HG03064 (cell line): ENCODE results near the gene PRR36.
"Not testable (repeated sequence)": the region's sequence is repeated elsewhere in the genome, so short reads cannot be mapped to it uniquely, and the experiment has no call there.

ENCODE experiments used
- ATAC-seq: cut with Tn5 transposase; IDR thresholded peaks from one replicate; pipeline ENCODE4 v1.9.1; 2021; ENCODE audit warnings: low read depth; ENCODE audit not compliant: unreplicated experiment

The PRR36 gene

GRCh38 chr19:7861619-7862412 is 12.4 kb downstream of the PRR36 start:
- no peak for ATAC-seq

DNA sequence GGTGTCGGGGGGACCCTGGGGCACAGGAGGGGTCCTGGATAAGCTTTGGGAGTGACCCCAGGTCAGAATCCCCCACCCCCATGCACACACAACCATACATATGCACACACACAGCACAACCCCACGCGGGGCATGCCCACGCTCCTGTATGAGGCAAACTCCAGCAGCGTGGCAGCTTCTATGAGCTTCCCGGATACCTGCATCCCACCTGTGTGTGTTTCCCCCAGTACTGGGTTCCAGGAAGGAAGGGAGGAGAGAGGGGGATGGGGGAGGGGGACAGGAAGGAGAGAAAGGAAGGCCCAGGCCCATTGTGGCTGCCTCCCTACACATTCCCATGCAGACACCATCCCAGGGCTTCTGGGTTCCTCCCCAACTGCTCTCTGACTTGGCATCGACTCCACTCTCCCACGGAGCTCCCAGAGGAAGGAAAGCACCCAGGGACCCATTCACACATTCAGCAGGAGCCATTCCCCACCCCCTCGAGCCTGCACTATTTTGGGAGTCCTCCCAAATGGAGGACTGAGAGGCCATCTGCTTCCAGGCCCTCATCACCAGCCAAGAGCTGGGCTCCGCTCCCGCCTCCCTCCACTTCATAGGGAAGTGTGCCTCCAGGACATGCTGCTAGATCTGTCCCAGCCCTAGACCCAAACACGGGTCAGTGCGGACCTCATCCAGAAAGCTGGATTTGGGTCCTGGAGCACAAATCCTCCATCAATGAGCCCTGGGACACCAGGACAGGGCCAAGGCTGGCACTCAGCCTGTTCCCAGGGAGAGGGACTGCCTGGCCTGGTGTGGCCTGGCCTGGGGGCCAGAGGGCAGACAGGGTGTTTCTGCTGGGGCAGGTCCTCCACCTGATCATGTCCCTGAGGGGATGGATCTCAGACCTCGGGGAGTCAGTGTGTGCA is 13.2 kb downstream of the PRR36 start:
- ATAC-seq: no peak

DNA sequence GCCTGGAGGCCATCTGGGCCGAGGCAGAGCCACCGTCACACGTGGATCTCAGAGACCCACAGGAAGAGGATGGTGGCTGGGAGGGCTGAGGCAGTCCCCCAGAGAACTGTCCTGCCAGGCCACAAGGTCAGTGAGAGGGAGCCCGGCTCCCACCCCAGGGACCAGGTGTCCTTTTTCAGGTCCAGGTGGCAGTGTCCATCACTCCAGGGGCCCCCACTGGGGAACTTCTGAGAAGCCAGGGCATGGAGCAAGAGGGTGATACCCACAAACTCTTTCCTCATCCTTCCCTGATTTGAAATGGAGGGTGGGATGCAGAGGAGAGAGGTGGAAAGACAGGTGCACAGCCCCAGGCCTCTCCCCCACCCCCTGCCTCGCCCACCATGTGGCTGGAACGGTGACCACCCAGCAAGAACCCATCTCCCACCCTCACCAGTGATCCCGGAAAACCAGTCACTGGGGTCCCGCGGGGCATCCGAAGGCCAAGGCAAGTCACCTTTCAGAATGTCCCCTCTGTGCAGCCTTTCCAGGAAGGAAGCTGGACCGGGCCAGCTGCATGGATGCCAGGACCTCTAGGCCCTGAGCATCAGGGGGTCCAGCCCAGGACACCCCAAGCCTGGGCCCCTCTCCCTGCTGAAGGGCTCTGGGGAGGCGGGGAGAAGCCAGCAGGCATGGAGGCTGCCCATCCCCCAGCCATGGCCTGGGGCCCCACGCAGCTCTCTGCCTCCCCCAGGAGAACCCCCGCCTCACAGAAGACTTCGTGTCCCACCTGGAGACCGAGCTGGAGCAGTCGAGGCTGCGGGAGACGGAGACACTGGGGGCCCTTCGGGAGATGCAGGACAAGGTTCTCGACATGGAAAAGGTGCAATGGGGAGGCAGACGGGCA is 14.1 kb downstream of the PRR36 start:
- ATAC-seq: no peak

- not testable (repeated sequence) for ATAC-seq
Observed at GRCh38 chr19:7859087-7859486, 15.1 kb downstream of the PRR36 start.

DNA sequence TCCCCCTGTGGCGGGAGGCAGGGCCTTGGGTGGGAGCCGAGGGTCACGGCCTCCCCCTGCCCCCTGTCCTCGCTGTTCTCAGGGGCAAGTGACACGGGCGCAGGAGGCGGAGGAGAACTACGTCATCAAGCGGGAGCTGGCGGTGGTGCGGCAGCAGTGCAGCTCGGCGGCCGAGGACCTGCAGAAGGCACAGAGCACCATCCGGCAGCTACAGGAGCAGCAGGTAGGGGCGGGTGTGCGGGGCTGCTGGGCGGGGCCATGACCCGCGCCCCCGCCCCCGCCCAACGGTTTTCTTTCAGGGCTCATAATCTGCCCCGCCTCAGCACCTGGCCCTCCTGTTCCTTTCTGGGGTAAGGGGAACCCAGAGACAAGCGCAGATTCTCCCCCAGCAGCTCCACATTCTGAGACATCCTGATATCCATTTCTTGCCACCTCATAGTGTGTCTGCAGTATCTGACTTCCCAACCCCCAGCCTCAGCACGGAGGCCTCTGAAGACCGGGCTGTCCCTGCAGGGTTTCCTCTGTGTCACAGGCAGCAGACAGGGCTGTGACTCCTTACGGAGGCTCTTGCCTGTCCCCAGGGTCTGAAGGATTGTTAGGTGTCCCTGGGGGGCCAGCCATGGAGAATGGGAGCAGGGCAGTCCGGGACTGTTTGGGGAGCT is 15.9 kb downstream of the PRR36 start:
- no peak for ATAC-seq

DNA sequence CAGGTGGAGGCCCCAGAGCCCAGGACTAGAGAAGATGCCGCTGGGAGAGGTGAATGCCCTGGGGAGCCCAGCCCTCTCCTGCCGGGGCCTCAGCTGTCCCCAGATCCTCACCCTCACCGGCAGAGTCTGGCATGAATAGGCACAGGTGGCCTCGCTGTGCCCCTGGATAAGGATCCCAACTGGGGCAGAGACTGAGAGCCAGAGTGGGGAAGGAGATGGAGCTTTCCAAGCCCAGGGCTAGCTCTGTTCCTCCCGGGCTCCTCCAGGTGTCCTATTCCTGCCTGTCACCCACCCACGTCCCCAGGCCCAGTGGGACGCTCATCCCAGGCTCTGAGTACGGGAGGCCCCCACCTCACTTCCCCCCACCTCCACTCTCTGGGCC is 16.5 kb downstream of the PRR36 start:
- no peak for ATAC-seq

DNA sequence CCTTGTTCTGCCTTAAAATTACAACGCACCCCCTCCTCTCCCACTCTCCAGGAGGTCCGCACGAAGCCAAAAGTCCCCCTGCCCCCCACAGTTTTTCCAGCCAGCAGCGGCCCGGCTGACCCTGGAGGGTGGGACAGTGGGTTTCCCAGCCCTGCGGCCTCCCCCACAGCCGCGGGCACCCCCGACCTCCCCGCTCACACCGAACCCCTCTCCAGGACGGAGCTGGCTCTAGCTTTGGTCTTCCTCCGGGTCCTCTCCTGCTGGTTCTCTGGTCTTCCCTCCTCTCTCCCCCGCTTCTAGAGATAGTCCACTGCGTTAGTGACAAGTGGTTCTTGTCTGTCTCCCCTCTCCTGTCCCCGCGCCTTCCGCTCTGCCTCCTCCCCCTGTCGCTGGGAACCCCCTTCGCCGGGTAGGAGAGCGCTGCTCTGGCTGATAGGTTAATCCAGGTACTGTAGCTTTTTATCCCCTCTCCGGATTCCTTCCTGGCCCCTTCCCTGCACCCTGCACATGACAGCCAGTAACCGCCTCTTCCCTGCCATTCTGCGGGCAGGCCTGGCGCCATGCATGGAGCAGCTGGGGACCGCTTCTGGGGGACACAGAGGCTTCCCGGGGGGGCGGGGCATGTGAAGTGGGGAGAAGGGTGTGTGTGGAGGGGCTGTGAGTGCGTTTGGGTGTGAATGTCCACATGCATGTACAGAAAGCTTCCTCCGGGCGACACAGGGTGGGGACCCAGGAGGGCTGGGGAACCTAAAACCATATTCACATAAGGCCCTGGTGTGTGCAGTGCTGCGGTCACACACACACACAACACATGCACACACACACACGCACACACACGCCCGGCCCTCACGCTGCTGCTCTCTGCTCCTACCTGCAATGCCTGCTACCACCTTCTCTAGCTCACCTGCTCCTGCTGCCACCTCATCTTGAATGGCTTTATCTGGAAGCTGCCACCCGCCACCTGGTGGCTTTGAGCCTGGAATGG is 17.2 kb downstream of the PRR36 start:
- ATAC-seq: no peak

- no peak for ATAC-seq
Observed at GRCh38 chr19:7856109-7856591, 18.0 kb downstream of the PRR36 start.

- no peak for ATAC-seq
Observed at GRCh38 chr19:7855426-7856108, 18.6 kb downstream of the PRR36 start.

DNA sequence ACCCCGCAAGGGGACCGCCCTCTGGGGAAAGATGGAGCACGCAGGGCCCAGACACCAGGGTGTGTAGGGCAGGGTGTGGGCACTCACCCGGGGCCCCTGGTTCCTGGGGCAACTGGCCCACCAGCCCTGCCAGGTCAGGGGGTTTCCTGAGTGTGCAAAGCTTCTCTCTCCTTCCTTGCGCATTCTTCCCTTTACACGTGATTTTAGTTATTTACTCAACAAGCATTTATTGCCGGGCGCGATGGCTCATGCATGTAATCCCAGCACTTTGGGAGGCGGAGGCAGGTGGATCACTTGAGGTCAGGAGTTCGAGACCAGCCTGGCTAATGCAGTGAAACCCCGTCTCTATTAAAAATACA is 20.4 kb downstream of the PRR36 start:
- no peak for ATAC-seq

- ATAC-seq: no peak
Observed at GRCh38 chr19:7852851-7853769, 21.1 kb downstream of the PRR36 start.

DNA sequence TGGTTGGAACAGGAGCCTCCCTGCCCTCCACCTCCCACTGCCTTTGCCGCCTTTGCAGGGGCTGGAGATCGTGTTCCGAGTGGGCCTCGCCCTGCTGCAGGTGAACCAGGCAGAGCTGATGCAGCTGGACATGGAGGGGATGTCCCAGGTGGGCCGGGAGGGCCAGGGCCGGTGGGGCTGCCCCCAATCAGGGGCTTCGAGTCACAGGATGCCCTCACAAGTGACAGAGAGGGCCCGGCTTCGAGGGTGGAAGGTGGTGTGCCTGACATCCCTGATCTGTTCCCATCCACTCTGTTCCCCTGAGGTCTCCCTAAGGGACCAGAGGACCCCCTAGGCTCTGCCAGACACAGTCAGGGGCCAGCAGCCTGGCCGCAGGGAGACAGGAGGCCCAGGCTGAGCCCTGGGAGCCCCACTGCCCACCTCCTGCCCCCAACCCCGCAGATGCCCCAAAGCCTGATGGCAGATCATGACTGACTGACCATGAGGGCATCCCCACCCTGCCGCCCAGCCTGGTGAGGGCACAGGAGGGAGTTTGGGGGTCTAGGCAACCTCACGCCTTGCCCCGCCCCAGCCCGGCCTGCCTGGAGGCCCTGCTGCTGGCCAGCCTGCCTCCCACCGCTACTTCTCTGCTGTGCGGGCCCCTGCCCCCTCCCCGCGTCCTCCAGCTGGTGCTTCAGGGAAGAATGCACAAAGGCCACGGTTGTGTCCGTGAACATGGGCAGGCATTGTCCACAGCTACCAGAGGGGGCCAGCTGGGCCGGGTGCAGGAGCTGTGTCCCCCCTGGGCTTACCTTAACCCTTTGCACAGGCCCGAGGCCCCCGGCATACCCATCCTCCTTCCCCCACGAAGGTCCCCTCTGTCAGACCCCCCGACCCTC is 22.3 kb downstream of the PRR36 start:
- no peak for ATAC-seq

- ATAC-seq: no peak
Observed at GRCh38 chr19:7850945-7851622, 23.1 kb downstream of the PRR36 start.

DNA sequence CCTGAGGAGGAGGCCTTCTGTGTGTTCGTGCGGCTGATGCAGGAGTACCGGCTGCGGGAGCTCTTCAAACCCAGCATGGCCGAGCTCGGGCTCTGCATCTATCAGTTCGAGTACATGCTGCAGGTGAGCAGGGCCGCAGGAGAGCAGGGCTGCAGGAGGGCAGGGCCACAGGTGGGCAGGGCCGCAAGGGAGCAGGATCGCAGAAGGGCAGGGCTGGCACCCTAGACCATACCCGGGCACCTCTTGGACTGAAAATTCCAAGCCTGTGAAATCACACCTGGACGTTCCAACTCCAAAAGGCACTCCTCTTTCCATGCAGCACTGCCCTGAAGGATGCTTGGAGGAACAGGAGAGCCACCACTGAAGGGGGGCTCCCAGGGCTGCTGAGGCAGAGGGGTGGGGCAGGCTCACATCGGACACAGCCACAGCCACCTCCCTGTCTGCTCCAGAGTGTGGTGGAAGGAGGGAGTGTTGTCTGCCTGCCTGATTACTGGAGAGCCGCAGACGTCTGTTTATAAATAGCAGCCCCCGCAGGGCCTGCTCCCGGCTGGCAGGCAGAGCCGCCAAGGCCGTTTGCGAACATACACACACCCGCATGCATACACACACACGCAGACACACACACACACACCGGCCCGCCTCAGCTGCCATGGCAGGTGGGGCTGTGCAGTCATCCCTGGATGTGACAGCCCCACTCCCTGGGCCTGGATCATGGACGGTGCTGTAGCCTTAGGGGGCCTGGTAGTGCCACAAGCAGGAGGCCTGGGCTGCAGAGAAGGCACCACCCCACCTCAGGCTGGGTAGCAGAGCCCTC is 24.0 kb downstream of the PRR36 start:
- ATAC-seq: no peak

DNA sequence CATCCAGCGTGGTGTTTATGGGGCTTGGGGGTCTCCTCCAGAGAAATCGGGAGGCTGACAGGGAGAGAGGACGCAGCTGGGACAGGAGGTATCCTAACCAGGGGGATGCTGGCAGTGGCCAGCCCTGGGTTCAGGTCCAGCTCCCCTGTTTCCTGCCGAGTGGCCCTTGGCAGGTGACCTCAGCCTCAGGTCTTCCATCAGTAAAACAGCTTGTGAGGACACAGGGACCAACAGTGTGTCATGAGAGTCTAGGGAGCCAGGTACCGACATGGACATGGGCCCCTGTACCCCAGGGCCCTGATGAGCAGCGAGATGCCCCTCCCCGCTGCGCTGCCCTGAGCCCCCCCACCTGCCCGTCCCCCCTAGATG is 24.6 kb downstream of the PRR36 start:
- no peak for ATAC-seq
